Measurements from ENCODE around the gene CFAP43. TPM values are rescaled to one million over a fixed set of nuclear protein-coding genes. Genes with fewer than 3 reads are reported as not detected.

The CFAP43 gene
- total and polyA plus RNA-seq, 10 of the 15 experiments (the other 5 are each of a cell fraction or from before 2014, with no cell fraction given): 0.06 to 0.14 (median 0.10) TPM; not detected in 5

DNA sequence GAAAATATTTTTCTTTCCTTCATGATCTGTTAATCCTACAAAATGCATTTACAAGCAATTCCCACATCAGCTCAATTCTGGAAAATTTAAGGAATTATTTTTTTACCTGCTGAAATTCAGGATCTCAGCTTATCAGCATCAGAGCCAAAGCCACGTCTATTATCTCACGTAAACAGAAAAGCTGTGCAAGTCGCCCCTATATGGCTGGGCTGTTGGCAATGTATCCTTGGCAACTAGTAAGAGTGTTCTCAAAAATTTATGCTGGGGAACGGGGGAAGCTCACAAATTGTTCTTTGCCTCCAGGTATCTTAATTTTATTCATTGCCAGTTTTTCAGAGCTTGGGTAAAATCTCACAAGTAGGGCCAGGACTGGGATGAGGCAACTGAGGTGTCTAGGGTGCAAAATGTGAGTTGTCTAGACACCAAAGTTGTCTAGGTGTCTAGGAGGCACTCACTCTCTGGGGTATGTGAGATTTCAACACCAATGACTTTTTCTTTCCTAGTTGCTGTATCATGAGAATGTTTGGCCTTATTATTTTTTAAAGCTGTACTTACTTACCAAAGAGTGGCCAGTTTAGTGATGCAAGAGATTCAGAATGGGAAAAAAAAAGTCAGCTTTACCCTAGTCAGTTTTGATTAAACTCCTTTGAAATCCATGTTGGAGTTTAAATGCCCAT is 41.9 kb upstream of the CFAP43 start:
- no peaks in the 10 kb centered on the region for H3K79me2 ChIP-seq (ENCODE audit: control insufficient read depth, insufficient read depth, low read length)
- ATAC-seq: no peak
- no TSS peak for BruUV-seq (replicated peaks)
- ChIA-PET SMC1A (ENCODE audit: uncharacterized antibody, unreplicated experiment) (interaction anchor here (0.7 to 4.0 kb wide), 20 partner anchors 8 to 386 kb away, joined by 3 to 38 read pairs (median 4); partner anchors contain the start of genes CFAP58 and GSTO1), POLR2A (interaction anchor here (0.6 to 0.8 kb wide), 3 partner anchors 17 to 1358 kb away, joined by 3 read pairs; partner anchors contain the start of gene ITPRIP), CTCF (interaction anchor here (0.6 to 9.3 kb wide), 36 partner anchors 8 to 941 kb away, joined by 3 to 120 read pairs (median 4); partner anchors contain the start of genes CFAP43, CFAP58, GSTO1 and SFR1), RAD21 (ENCODE audit: unreplicated experiment) (interaction anchor here (0.8 to 3.7 kb wide), 12 partner anchors 12 to 1417 kb away, joined by 3 to 24 read pairs (median 4); partner anchors contain the start of genes CFAP58, GSTO1 and SFR1)
- intact Hi-C loops (cut with micrococcal nuclease; ENCODE audit: unreplicated experiment): no loop called here
- no peak for DNase-seq (ENCODE audit: low read depth, low spot score)
- H3K27ac ChIP-seq (ENCODE audit: control insufficient read depth, insufficient read depth): no peak overlapping the region
- peaks cover 0 to 2% of the 10 kb centered on the region in 2 experiments; a peak in 3 of 4 replicates for H3K27me3 ChIP-seq (replicated peaks in 1 of 2; ENCODE audit: control insufficient read depth in 2 of 2, insufficient read depth in 2 of 2, low read length in 1 of 2)
- no peak overlapping the region for H3K4me2 ChIP-seq (ENCODE audit: control insufficient read depth, insufficient read depth)
- H2AFZ ChIP-seq (ENCODE audit: control insufficient read depth, low read depth, low read length): no peak overlapping the region
- WGBS (ENCODE audit: insufficient coverage, insufficient replicate concordance, low lambda C conversion rate, missing lambda C conversion rate): 58% methylated on average over 4 of the region's 4 CpGs
- H3K9me3 ChIP-seq (replicated peaks; ENCODE audit: control insufficient read depth, insufficient read depth, low read length): no peaks in the 10 kb centered on the region
- no peak overlapping the region for H3K4me3 ChIP-seq
- in situ Hi-C loops (cut with MboI): no loop called here
- no peaks in the 10 kb centered on the region for H3K36me3 ChIP-seq (ENCODE audit: control insufficient read depth in 2 of 2, insufficient read depth in 2 of 2, low read length in 1 of 2)
- TF ChIP-seq, protein P1, sequence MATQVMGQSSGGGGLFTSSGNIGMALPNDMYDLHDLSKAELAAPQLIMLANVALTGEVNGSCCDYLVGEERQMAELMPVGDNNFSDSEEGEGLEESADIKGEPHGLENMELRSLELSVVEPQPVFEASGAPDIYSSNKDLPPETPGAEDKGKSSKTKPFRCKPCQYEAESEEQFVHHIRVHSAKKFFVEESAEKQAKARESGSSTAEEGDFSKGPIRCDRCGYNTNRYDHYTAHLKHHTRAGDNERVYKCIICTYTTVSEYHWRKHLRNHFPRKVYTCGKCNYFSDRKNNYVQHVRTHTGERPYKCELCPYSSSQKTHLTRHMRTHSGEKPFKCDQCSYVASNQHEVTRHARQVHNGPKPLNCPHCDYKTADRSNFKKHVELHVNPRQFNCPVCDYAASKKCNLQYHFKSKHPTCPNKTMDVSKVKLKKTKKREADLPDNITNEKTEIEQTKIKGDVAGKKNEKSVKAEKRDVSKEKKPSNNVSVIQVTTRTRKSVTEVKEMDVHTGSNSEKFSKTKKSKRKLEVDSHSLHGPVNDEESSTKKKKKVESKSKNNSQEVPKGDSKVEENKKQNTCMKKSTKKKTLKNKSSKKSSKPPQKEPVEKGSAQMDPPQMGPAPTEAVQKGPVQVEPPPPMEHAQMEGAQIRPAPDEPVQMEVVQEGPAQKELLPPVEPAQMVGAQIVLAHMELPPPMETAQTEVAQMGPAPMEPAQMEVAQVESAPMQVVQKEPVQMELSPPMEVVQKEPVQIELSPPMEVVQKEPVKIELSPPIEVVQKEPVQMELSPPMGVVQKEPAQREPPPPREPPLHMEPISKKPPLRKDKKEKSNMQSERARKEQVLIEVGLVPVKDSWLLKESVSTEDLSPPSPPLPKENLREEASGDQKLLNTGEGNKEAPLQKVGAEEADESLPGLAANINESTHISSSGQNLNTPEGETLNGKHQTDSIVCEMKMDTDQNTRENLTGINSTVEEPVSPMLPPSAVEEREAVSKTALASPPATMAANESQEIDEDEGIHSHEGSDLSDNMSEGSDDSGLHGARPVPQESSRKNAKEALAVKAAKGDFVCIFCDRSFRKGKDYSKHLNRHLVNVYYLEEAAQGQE (IDR thresholded peaks at IDR 0.05; ENCODE audit: low read depth, low read length): no peak
- TF ChIP-seq CBFB (IDR thresholded peaks at IDR 0.05; ENCODE audit: low read depth) (no peak), POLR2AphosphoS2 (IDR thresholded peaks at IDR 0.05; ENCODE audit: low read depth, low read length) (no peak), RBBP5 (conservative IDR thresholded peaks at IDR 0.05) (no peak)
- no peak overlapping the region for H3K9ac ChIP-seq (ENCODE audit: control insufficient read depth, insufficient read depth, low read length)
- no peak for FAIRE-seq
- no peaks in the 10 kb centered on the region for H3K4me1 ChIP-seq (ENCODE audit: control insufficient read depth, insufficient read depth, low read length)
- no peaks in the 10 kb centered on the region for H4K20me1 ChIP-seq (ENCODE audit: control insufficient read depth, insufficient read depth)

Measured in GM12878 (cell line).